ENCODE results near the gene PITX2.

Gene PITX2

GRCh38 chr4:110612631-110613269 is 10.1 kb downstream of the PITX2 start:
- TF ChIP-seq CTCF (IDR thresholded peaks at IDR 0.05) (no peak), ZFX (IDR thresholded peaks at IDR 0.05; ENCODE audit: borderline replicate concordance) (no peak)
- H3K27ac ChIP-seq, result no peak overlapping the region

DNA sequence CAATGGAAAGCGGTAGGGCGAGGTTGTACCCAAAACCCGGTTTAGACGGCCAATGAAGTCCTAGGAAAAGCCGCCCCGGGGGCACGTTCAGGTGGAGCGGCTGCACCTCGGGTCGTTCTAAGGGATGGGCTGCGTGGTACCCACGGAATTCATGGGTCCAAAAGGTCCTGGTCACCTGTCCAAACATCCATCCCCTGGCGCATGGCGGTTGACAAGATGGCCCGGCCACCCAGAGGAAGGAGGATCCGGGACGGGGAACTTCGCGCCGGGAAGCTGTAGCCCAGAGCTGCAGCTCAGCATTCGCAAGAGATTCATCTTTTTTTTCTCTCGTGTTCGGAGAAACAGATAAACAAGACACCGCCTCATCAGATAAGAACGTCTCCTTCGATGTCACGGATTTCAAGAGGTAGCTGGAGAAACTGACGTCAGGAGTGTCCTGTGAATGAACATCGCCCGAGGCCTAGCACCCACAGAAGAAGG is 10.9 kb downstream of the PITX2 start:
- no peak overlapping the region for H3K27ac ChIP-seq
- TF ChIP-seq CTCF (IDR thresholded peaks at IDR 0.05) (no peak), ZFX (IDR thresholded peaks at IDR 0.05; ENCODE audit: borderline replicate concordance) (no peak)

DNA sequence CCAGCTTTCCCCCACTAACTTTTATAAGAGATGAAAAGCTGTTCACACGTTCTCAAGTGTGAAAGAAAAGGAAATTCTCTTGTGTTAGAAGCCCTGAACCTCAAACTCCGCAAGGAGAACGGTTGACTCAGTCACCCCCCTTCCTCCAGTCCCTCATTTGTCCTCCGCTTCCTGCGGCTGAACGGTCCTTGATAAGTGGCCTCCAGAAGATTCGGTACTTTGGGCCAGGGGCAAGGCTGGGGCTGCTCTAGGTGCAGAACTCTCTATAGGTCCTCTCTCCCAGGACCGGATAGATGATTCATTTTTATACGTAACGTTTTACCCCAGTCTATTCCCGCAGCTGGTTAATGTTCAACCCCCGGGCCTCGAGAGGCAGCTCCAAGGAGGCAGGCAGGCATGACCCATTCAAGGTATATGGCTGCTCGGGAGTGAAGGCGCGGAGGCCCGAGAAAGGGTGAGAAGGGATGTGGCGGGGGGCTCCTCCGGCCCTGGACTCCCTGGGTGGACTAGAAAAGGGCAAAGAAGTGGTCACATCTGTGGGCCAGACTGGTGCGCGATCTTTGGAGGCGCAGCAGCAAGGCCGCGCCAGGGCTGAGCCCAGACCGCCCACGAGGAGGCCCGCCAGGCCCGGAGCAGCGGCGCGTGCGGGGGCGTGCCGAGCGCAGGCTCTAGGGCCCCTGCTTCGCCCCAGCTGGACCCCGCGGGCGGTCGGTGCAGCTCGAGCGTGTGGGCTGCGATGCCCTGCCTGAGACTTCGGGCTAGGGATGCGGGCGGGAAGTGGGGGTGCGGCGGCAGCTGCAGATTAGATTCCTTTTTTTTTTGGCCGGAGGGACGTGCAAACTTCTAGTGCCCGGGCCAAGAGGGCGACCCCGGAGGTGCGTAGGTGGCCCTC is 11.7 kb downstream of the PITX2 start:
- TF ChIP-seq ZFX (IDR thresholded peaks at IDR 0.05; ENCODE audit: borderline replicate concordance), result no peak
- no peak for TF ChIP-seq CTCF (IDR thresholded peaks at IDR 0.05)
- H3K27ac ChIP-seq, result no peak overlapping the region

DNA sequence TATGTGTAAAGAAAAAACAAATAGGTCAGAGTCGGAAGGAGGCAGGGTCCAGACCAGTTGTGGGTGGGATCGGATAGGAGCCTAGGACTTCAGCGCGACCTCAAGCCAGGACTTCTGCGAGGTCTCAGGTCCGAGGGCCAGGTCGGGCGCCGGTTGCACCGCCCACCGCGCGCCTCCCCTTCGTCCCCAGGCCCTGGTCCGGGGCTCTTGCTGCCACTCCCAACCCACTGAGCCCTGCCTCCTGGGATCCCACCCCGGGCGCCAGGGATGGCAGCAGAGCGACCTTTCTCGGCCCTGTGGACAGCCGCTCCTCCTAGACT is 12.3 kb downstream of the PITX2 start:
- no peak overlapping the region for H3K27ac ChIP-seq
- TF ChIP-seq CTCF (IDR thresholded peaks at IDR 0.05) (no peak), ZFX (IDR thresholded peaks at IDR 0.05; ENCODE audit: borderline replicate concordance) (no peak)

GRCh38 chr4:110609044-110609750 is 13.7 kb downstream of the PITX2 start:
- no peak overlapping the region for H3K27ac ChIP-seq
- TF ChIP-seq CTCF (IDR thresholded peaks at IDR 0.05) (no peak), ZFX (IDR thresholded peaks at IDR 0.05; ENCODE audit: borderline replicate concordance) (no peak)

- H3K27ac ChIP-seq, result no peak overlapping the region
- TF ChIP-seq CTCF (IDR thresholded peaks at IDR 0.05) (no peak), ZFX (IDR thresholded peaks at IDR 0.05; ENCODE audit: borderline replicate concordance) (no peak)
Observed at GRCh38 chr4:110605077-110605476, 17.8 kb downstream of the PITX2 start.
